Measurements from ENCODE around the gene NEK11. TPM values are rescaled to one million over a fixed set of nuclear protein-coding genes. Genes with fewer than 3 reads are reported as not detected.
A peak's percentile ranks its signal among the peaks of the same experiment; 100 is the strongest.
"Not testable (repeated sequence)": the region's sequence is repeated elsewhere in the genome, so short reads cannot be mapped to it uniquely, and the experiment has no call there.

The NEK11 gene
- total RNA-seq, 6 experiments from 2014 or later = 0.25 to 1.1 (median 0.88) TPM

DNA sequence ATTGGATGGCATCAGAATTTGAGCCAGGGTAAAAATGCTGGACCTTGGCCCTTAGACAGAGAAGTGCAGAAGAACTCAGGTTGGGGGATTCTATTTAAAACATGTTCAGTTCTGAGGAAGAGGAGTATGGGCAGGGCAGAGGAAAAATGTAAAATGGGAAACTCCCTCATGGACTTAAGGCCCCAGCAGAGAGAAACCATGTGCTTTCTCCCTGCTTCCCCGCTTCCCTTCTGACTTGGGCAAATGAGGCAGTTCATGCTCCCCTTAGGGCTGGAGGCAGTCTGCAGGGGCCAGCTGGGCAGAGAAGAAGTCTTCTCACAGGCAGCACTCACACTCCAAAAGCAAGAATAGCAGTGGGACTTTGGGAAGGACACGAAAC, 345.0 kb downstream of the NEK11 start:
- intact Hi-C loops (cut with DNase I) = no loop called here
- no peak for ATAC-seq
- Histone ChIP-seq H3K4me3 (no peak overlapping the region), H3K27me3 (no peaks in the 10 kb centered on the region), H3K36me3 (peaks cover 0 to 13% (median 6%) of the 10 kb centered on the region in 4 donors), H3K27ac (no peak overlapping the region), H3K9me3 (no peaks in the 10 kb centered on the region), H3K4me1 (no peaks in the 10 kb centered on the region)
- DNase-seq = no peak
- WGBS (ENCODE audit: insufficient coverage, low coverage, low lambda C conversion rate, missing lambda C conversion rate) = 64% methylated on average over 1 of the region's 2 CpGs
- TF ChIP-seq POLR2A (IDR thresholded peaks at IDR 0.05) = no peak
- TF ChIP-seq, protein P1, sequence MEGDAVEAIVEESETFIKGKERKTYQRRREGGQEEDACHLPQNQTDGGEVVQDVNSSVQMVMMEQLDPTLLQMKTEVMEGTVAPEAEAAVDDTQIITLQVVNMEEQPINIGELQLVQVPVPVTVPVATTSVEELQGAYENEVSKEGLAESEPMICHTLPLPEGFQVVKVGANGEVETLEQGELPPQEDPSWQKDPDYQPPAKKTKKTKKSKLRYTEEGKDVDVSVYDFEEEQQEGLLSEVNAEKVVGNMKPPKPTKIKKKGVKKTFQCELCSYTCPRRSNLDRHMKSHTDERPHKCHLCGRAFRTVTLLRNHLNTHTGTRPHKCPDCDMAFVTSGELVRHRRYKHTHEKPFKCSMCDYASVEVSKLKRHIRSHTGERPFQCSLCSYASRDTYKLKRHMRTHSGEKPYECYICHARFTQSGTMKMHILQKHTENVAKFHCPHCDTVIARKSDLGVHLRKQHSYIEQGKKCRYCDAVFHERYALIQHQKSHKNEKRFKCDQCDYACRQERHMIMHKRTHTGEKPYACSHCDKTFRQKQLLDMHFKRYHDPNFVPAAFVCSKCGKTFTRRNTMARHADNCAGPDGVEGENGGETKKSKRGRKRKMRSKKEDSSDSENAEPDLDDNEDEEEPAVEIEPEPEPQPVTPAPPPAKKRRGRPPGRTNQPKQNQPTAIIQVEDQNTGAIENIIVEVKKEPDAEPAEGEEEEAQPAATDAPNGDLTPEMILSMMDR (IDR thresholded peaks at IDR 0.05) = no peak

DNA sequence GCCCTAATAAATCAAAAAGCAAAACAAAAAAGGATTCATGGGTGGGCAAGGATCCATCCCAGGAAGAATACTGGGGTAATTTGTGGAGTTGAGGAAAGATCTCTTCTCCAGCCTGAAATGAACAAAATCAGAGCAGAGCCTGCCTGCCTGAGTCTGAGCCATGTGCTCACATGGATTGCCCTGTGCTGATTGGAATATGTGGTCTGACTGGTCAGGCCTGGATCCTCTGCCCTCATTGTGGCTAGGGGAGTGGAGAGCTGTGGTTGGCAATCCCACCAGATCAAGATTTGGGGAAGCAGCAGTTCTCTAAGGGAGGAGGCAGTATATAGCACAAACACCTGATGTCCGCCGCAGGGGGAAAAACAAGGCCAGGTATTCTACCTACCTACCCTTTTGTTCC, 348.1 kb downstream of the NEK11 start:
- H3K4me3 ChIP-seq = no peak overlapping the region
- DNase-seq (no peak), ATAC-seq (no peak)
- peaks cover 0 to 9% (median 0%) of the 10 kb centered on the region in 4 donors for H3K4me1 ChIP-seq
- no peak overlapping the region for H3K27ac ChIP-seq
- peaks cover 0 to 13% (median 6%) of the 10 kb centered on the region in 4 donors for H3K36me3 ChIP-seq
- no CpG with 5 or more reads among the region's 2 CpGs for WGBS (ENCODE audit: insufficient coverage, low coverage, low lambda C conversion rate, missing lambda C conversion rate)
- no peaks in the 10 kb centered on the region for H3K9me3 ChIP-seq
- TF ChIP-seq, protein P1 (IDR thresholded peaks at IDR 0.05) = no peak
- no peak for TF ChIP-seq POLR2A (IDR thresholded peaks at IDR 0.05)
- H3K27me3 ChIP-seq = no peaks in the 10 kb centered on the region
- intact Hi-C loops (cut with DNase I) = no loop called here

DNA sequence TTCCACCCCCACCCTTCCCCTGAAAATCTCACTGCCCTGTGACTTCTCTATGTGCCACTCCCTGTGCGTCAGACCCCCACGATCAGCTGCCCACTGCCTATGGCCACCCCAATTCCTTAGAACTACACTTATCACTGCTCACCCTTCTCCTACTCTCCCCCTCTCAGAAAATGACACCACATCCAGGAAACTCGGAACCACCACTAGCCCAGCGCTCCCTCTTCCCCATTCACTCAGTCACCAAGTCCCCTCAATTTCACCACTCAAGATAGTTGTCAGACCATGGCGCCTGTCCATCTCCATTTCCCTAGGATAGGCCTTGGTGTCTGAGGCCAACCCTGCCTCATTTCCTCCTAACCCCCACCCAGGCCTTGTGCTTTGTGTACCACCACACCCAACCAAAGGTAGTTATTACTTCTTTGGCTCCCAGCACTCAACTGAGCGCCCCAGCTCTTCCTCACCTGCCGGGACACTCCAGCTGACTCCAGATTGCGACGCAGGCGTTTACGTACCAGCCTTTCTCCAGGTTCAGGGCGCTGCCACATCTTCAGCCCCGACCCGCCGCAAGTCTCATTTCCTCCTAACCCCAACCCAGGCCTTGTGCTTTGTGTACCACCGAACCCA, 354.3 kb downstream of the NEK11 start:
- intact Hi-C loops (cut with DNase I); H3K9me3 ChIP-seq; H3K27me3 ChIP-seq; DNase-seq: not testable (repeated sequence)
- Histone ChIP-seq H3K4me1 (peaks cover 0 to 36% (median 9%) of the 10 kb centered on the region in 4 donors), H3K4me3 (peak overlapping the region; percentile 63 to 97 (median 81)), H3K27ac (peak overlapping the region; percentile 74 to 96 (median 82)), H3K36me3 (peaks cover 0 to 18% (median 2%) of the 10 kb centered on the region in 4 donors)
- ATAC-seq = peak in 3 of 4 donors; percentile 3 to 7 (median 6)
- 6% methylated on average over 15 of the region's 16 CpGs for whole genome bisulfite sequencing (ENCODE audit: insufficient coverage, low coverage, low lambda C conversion rate, missing lambda C conversion rate)

DNA sequence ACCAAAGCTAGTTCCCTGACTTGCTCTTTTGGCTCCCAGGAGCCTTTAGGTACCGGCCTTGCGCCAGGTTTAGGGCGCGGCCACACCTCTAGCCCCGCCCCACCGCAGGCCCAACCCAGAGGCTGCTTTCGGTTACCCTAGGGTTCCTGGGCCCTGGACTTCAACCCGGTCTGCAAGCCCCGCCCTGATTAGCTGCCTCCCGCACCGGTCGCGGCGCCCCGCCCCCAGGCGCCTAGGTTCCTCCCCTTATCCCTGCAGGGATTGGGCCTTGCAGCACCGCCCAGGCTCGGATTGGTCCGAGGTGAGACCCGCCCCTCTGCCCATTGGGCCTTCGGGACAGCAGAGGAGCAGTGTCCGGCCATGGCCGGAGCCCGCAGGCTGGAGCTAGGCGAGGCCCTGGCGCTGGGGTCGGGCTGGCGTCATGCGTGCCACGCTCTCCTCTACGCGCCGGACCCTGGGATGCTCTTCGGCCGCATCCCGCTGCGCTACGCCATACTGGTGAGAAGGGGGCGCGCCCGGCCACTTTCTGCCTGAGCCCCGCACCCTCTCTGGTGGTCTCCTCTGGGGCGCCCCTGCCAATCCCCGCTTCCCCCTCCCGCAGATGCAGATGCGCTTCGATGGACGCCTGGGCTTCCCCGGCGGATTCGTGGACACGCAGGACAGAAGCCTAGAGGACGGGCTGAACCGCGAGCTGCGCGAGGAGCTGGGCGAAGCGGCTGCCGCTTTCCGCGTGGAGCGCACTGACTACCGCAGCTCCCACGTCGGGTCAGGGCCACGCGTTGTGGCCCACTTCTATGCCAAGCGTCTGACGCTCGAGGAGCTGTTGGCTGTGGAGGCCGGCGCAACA, 355.0 kb downstream of the NEK11 start, which contains the start of gene NUDT16:
Gene NUDT16 (plus strand): TSS at position 330 of the 847 bp plus-strand sequence. CDS start 31 bp downstream, at position 361.
- Histone ChIP-seq H3K36me3 (peaks cover 0 to 18% (median 0%) of the 10 kb centered on the region in 4 donors), H3K4me3 (peak within 1 kb of the TSS; percentile 81 to 97 (median 84)), H3K27ac (peak within 1 kb of the TSS; percentile 85 to 97 (median 96)), H3K27me3 (no peaks in the 10 kb centered on the region), H3K9me3 (no peaks in the 10 kb centered on the region), H3K4me1 (peaks cover 0 to 43% (median 13%) of the 10 kb centered on the region in 4 donors)
- ATAC-seq (peak; percentile 95 to 98 (median 96)), DNase-seq (peak; percentile 100)
- TF ChIP-seq POLR2A (IDR thresholded peaks at IDR 0.05) = peak; percentile 98
- TF ChIP-seq, protein P1 (IDR thresholded peaks at IDR 0.05) = no peak
- 0% methylated on average over 16 of the region's 73 CpGs for WGBS (ENCODE audit: insufficient coverage, low coverage, low lambda C conversion rate, missing lambda C conversion rate)
- intact Hi-C loops (cut with DNase I) = no loop called here
